Measurements from ENCODE around the gene TMEM170A. TPM values are rescaled to one million over a fixed set of nuclear protein-coding genes. Genes with fewer than 3 reads are reported as not detected.
"Not testable (repeated sequence)": the region's sequence is repeated elsewhere in the genome, so short reads cannot be mapped to it uniquely, and the experiment has no call there.

Gene TMEM170A
- total RNA-seq, 2 donors from 2014 or later: 72.7 to 74.8 TPM

DNA sequence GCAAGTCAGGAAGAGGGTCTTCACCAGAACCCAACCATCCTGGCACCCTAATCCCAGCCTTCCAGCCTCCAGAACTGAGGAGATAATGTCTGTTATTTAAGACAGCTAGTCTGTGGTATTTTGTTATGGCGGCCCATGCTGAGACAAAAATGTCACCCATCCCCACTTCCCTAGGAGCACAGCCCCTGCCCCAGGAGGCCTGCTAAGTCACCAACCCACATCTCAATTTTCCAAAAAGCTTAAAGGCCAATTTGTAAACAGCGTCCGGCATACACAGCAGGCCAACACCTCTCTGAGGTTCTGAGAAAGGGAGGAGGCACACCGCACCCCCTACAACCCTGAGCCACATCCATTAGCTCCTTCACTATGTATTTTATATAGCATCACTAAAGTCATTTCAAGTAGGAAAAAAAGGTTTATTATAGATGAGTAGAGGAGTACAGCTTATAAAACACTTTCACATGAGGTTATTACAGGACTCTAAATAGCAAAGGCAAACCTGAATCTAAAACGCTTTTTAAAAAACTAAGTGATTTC lies 6.9 kb downstream of the TMEM170A start:
- Mint-ChIP-seq H3K9me3 (no peaks in the 10 kb centered on the region), H3K4me3 (peak overlapping the region; percentile 37), H3K27me3 (ENCODE audit: insufficient read depth) (no peaks in the 10 kb centered on the region), H3K27ac (peak overlapping the region; percentile 53), H3K36me3 (ENCODE audit: low read depth) (peaks cover 14% of the 10 kb centered on the region), H3K4me1 (peaks cover 78% of the 10 kb centered on the region)
- Histone ChIP-seq H3K9me3 (ENCODE audit: control insufficient read depth, low read length) (no peaks in the 10 kb centered on the region), H3K4me3 (ENCODE audit: low read length) (peak overlapping the region; percentile 47), H3K27me3 (ENCODE audit: control insufficient read depth, insufficient read depth, low read length, poor library complexity, severe bottlenecking) (no peaks in the 10 kb centered on the region), H3K9ac (ENCODE audit: extremely low read depth, low read length, poor library complexity, severe bottlenecking) (no peak overlapping the region), H3K27ac (ENCODE audit: low read depth, low read length) (no peak overlapping the region), H3K36me3 (ENCODE audit: control insufficient read depth, insufficient read depth, low read length) (peaks cover 11% of the 10 kb centered on the region), H3K4me1 (ENCODE audit: control insufficient read depth, insufficient read depth, low read length) (peaks cover 27% of the 10 kb centered on the region)
- TF ChIP-seq, protein P1, sequence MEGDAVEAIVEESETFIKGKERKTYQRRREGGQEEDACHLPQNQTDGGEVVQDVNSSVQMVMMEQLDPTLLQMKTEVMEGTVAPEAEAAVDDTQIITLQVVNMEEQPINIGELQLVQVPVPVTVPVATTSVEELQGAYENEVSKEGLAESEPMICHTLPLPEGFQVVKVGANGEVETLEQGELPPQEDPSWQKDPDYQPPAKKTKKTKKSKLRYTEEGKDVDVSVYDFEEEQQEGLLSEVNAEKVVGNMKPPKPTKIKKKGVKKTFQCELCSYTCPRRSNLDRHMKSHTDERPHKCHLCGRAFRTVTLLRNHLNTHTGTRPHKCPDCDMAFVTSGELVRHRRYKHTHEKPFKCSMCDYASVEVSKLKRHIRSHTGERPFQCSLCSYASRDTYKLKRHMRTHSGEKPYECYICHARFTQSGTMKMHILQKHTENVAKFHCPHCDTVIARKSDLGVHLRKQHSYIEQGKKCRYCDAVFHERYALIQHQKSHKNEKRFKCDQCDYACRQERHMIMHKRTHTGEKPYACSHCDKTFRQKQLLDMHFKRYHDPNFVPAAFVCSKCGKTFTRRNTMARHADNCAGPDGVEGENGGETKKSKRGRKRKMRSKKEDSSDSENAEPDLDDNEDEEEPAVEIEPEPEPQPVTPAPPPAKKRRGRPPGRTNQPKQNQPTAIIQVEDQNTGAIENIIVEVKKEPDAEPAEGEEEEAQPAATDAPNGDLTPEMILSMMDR (conservative IDR thresholded peaks at IDR 0.05): no peak
- no peak for DNase-seq
- 86 to 92% methylated on average over 3 to 4 of the region's 5 CpGs for WGBS, 2 experiments (ENCODE audit: insufficient coverage in 1 of 2, insufficient read length in 1 of 2)

DNA sequence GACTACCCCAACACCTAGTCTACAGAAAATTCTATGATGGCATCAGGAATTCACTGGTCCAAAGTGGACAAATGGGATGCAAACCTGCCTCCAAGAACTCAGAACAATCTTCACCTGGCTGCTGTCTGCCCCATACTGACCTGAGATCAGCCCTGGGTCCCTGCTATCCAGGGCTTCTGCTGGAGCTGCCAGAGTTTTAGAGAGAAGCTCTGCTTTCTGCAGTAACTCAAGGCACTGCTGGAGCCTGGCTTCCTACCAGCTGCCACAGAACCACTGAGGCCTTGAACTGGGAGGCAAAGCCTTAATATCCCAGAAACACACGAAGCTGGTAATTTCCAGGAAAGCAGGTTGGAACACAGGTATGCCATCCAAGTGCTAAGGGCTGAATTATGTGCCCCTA lies 7.5 kb downstream of the TMEM170A start:
- Mint-ChIP-seq H3K9me3 (no peaks in the 10 kb centered on the region), H3K27ac (peak overlapping the region; percentile 81), H3K4me1 (peaks cover 73% of the 10 kb centered on the region), H3K36me3 (ENCODE audit: low read depth) (peaks cover 16% of the 10 kb centered on the region), H3K4me3 (peak overlapping the region; percentile 31), H3K27me3 (ENCODE audit: insufficient read depth) (no peaks in the 10 kb centered on the region)
- H3K4me3 ChIP-seq (ENCODE audit: low read length): peak overlapping the region; percentile 47
- H3K9ac ChIP-seq (ENCODE audit: extremely low read depth, low read length, poor library complexity, severe bottlenecking): no peak overlapping the region
- 89 to 100% methylated on average over 1 of the region's 1 CpG for WGBS, 2 experiments (ENCODE audit: insufficient coverage in 1 of 2, insufficient read length in 1 of 2)
- H3K27me3 ChIP-seq (ENCODE audit: control insufficient read depth, insufficient read depth, low read length, poor library complexity, severe bottlenecking): no peaks in the 10 kb centered on the region
- no peaks in the 10 kb centered on the region for H3K9me3 ChIP-seq (ENCODE audit: control insufficient read depth, low read length)
- TF ChIP-seq, protein P1 (conservative IDR thresholded peaks at IDR 0.05): no peak
- DNase-seq: peak; percentile 45
- no peak overlapping the region for H3K27ac ChIP-seq (ENCODE audit: low read depth, low read length)
- peaks cover 11% of the 10 kb centered on the region for H3K36me3 ChIP-seq (ENCODE audit: control insufficient read depth, insufficient read depth, low read length)
- H3K4me1 ChIP-seq (ENCODE audit: control insufficient read depth, insufficient read depth, low read length): peaks cover 26% of the 10 kb centered on the region

DNA sequence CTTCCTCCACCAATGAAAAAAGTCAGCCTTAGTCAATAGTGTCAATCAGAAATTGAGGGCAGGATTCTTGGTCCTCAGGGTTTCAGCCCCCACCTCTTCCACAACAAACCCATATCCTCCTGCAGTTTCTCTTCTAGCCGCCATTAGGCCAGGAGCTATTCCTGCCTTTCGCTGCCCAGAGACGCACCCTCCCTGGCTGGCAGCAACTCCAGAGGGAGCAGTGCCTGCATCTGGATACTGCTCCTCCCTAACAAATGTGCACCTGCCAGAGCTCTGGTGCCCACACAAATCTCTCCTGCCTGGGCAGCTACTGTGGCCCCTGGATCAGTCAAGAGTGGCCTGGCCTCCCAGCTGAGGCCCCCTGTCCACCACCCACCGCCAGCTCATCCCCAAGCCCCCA lies 8.0 kb downstream of the TMEM170A start:
- DNase-seq: peak; percentile 45
- H3K36me3 Mint-ChIP-seq (ENCODE audit: low read depth): peaks cover 18% of the 10 kb centered on the region
- H3K27me3 ChIP-seq (ENCODE audit: control insufficient read depth, insufficient read depth, low read length, poor library complexity, severe bottlenecking); H3K9me3 Mint-ChIP-seq; H3K9ac ChIP-seq (ENCODE audit: extremely low read depth, low read length, poor library complexity, severe bottlenecking); H3K4me3 ChIP-seq (ENCODE audit: low read length); H3K27me3 Mint-ChIP-seq (ENCODE audit: insufficient read depth); H3K9me3 ChIP-seq (ENCODE audit: control insufficient read depth, low read length); H3K27ac ChIP-seq (ENCODE audit: low read depth, low read length): not testable (repeated sequence)
- H3K27ac Mint-ChIP-seq: peak overlapping the region; percentile 81
- H3K36me3 ChIP-seq (ENCODE audit: control insufficient read depth, insufficient read depth, low read length): peaks cover 11% of the 10 kb centered on the region
- H3K4me3 Mint-ChIP-seq: peak overlapping the region; percentile 31
- WGBS, 2 experiments (ENCODE audit: insufficient coverage in 1 of 2, insufficient read length in 1 of 2): 88 to 97% methylated on average over 4 of the region's 4 CpGs
- H3K4me1 ChIP-seq (ENCODE audit: control insufficient read depth, insufficient read depth, low read length): peaks cover 22% of the 10 kb centered on the region
- H3K4me1 Mint-ChIP-seq: peaks cover 69% of the 10 kb centered on the region

DNA sequence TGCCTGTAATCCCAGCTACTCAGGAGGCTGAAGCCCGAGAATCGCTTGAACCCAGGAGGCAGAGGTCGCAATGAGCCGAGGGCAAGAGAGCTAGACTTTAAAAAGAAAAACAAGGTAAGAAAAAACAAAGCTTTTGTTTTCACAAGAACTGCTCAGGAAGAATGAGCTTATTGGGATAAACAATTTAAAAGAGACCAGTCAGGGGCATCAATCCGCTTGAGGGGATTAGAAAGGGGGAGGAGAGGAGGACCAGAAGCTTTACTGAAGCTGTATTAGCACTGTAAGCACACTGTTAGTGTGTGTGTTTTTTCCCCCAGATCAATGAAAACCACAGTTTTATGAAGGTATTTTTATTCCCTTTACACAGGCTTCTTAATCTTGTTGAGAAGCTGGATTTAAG lies 8.8 kb downstream of the TMEM170A start:
- DNase-seq: peak; percentile 42
- WGBS, 2 experiments (ENCODE audit: insufficient coverage in 1 of 2, insufficient read length in 1 of 2): 53% methylated on average over 5 of the region's 5 CpGs
- Mint-ChIP-seq H3K27me3 (ENCODE audit: insufficient read depth) (no peaks in the 10 kb centered on the region), H3K9me3 (no peaks in the 10 kb centered on the region), H3K27ac (peak overlapping the region; percentile 33), H3K4me3 (no peak overlapping the region), H3K4me1 (peaks cover 68% of the 10 kb centered on the region), H3K36me3 (ENCODE audit: low read depth) (peaks cover 26% of the 10 kb centered on the region)
- no peaks in the 10 kb centered on the region for H3K27me3 ChIP-seq (ENCODE audit: control insufficient read depth, insufficient read depth, low read length, poor library complexity, severe bottlenecking)
- TF ChIP-seq, protein P1 (conservative IDR thresholded peaks at IDR 0.05): no peak
- H3K9me3 ChIP-seq (ENCODE audit: control insufficient read depth, low read length): no peaks in the 10 kb centered on the region
- H3K27ac ChIP-seq (ENCODE audit: low read depth, low read length): no peak overlapping the region
- H3K9ac ChIP-seq (ENCODE audit: extremely low read depth, low read length, poor library complexity, severe bottlenecking): no peak overlapping the region
- H3K4me3 ChIP-seq (ENCODE audit: low read length): no peak overlapping the region
- H3K36me3 ChIP-seq (ENCODE audit: control insufficient read depth, insufficient read depth, low read length): peaks cover 11% of the 10 kb centered on the region
- peaks cover 22% of the 10 kb centered on the region for H3K4me1 ChIP-seq (ENCODE audit: control insufficient read depth, insufficient read depth, low read length)

Data from endodermal cell (in vitro differentiated cells).